ENCODE measurements around the gene LMAN2L. TPM values are rescaled to one million over a fixed set of nuclear protein-coding genes. Genes with fewer than 3 reads are reported as not detected.

Gene LMAN2L
- polyA plus RNA-seq, 1 experiment = 29.6 TPM

DNA sequence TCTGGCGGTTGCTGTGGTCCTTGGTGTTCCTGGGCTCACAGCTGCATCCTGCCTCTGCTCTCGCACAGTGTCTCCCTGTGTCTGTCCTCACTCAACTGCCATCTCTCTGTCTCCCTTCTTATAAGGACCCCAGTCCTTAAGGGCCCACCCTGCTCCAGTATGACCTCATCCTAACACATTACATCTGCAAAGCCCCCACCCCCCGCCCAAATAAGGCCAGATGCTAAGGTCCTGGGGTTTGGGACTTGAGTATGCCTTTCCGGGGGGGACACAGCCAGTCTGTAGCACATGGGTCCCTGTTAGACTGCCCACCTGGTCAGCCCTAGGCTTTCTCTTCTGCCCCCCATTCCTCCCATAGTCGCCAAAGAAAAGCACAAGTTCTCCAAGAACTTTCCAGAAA lies 56.6 kb downstream of the LMAN2L start:
- CTCF ChIA-PET = interaction anchor here (0.7 to 1.0 kb wide), 2 partner anchors 9 to 129 kb away, joined by 3 to 6 read pairs; no protein-coding TSS in a partner anchor
- H3K27me3 ChIP-seq (ENCODE audit: control insufficient read depth, insufficient read depth, low read length) = peaks cover 6% of the 10 kb centered on the region
- DNase-seq (ENCODE audit: low read depth) = no peak
- no peaks in the 10 kb centered on the region for H3K36me3 ChIP-seq (ENCODE audit: control insufficient read depth, insufficient read depth, low read length)
- POLR2A ChIA-PET = no interaction called here
- TF ChIP-seq, protein P1, sequence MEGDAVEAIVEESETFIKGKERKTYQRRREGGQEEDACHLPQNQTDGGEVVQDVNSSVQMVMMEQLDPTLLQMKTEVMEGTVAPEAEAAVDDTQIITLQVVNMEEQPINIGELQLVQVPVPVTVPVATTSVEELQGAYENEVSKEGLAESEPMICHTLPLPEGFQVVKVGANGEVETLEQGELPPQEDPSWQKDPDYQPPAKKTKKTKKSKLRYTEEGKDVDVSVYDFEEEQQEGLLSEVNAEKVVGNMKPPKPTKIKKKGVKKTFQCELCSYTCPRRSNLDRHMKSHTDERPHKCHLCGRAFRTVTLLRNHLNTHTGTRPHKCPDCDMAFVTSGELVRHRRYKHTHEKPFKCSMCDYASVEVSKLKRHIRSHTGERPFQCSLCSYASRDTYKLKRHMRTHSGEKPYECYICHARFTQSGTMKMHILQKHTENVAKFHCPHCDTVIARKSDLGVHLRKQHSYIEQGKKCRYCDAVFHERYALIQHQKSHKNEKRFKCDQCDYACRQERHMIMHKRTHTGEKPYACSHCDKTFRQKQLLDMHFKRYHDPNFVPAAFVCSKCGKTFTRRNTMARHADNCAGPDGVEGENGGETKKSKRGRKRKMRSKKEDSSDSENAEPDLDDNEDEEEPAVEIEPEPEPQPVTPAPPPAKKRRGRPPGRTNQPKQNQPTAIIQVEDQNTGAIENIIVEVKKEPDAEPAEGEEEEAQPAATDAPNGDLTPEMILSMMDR (IDR thresholded peaks at IDR 0.05; ENCODE audit: insufficient read depth, low read depth, low read length) = no peak
- no peak overlapping the region for H3K4me3 ChIP-seq (ENCODE audit: low read depth, low read length)

DNA sequence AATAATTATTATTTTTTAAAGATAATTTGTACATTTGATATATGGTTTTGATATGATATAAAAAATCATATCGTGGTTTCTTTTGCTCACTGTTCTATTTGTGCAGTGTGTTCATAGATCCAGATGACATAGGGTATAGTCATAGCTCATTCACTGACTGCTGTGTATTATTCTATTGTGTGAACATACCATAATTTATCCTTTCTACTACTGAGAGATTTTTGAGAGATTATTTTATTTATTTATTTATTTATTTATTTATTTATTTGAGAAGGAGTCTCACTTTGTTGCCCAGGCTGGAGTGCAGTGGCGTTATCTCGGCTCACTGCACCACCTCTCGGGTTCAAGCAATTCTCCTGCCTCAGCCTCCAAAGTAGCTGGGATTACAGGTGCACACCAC lies 58.3 kb downstream of the LMAN2L start:
- no peak for DNase-seq (ENCODE audit: low read depth)
- TF ChIP-seq, protein P1 (IDR thresholded peaks at IDR 0.05; ENCODE audit: insufficient read depth, low read depth, low read length) = no peak
- POLR2A ChIA-PET = no interaction called here
- Histone ChIP-seq H3K27me3 (ENCODE audit: control insufficient read depth, insufficient read depth, low read length) (peaks cover 6% of the 10 kb centered on the region), H3K36me3 (ENCODE audit: control insufficient read depth, insufficient read depth, low read length) (no peaks in the 10 kb centered on the region), H3K4me3 (ENCODE audit: low read depth, low read length) (no peak overlapping the region)
- CTCF ChIA-PET = no interaction called here

DNA sequence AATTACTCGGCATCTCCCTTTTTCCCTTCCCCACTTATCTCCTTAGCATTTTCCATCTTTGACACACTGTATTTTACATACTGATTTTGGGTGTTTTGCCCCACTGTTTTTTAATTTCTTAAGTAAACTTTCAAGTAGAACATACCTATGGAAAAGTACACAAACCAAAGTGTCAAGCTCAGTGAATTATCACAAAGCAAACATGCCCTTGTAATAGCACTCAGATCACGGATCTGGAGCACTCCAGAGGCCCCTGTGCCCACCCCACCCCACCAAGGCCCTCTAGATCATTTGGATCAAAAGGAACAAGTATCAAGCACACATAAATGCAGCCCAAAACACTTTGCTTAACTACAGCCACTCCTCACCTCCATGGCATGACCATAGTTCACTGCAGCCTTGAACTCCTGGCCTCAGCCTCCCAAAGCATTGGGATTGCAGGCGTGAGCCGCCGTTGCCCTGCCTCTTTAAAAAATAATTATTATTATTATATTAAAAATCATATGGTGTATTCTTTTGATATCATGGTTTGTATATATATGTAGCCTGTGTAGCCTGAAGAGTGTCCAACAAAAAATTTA lies 59.2 kb downstream of the LMAN2L start:
- peaks cover 6% of the 10 kb centered on the region for H3K27me3 ChIP-seq (ENCODE audit: control insufficient read depth, insufficient read depth, low read length)
- ChIA-PET POLR2A (no interaction called here), CTCF (interaction anchor here (0.6 kb wide), 1 partner anchor 195 kb away, joined by 3 read pairs; no protein-coding TSS in a partner anchor)
- no peak for DNase-seq (ENCODE audit: low read depth)
- no peaks in the 10 kb centered on the region for H3K36me3 ChIP-seq (ENCODE audit: control insufficient read depth, insufficient read depth, low read length)
- H3K4me3 ChIP-seq (ENCODE audit: low read depth, low read length) = no peak overlapping the region
- TF ChIP-seq, protein P1 (IDR thresholded peaks at IDR 0.05; ENCODE audit: insufficient read depth, low read depth, low read length) = no peak

DNA sequence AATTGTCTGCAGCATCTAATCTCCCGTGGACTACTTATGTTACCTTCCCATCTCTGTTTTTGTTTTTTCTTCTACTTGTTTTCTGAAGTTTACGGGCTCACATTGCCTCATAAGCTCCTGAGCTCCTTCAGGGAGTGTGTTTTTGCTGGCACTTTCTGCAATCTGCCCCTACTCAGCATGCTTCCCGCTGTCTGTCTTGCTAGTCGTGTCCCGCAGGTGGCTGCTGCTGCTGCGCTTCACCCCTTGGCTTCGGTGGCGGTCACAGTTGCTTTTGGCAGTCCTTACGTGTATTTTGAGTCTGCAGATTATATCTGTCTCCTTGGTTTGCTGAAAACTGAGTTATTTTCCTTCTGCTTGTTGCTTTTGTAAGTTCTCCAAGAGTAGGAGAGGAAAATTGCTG lies 60.0 kb downstream of the LMAN2L start:
- TF ChIP-seq, protein P1 (IDR thresholded peaks at IDR 0.05; ENCODE audit: insufficient read depth, low read depth, low read length) = no peak
- Histone ChIP-seq H3K27me3 (ENCODE audit: control insufficient read depth, insufficient read depth, low read length) (peaks cover 4% of the 10 kb centered on the region), H3K4me3 (ENCODE audit: low read depth, low read length) (no peak overlapping the region), H3K36me3 (ENCODE audit: control insufficient read depth, insufficient read depth, low read length) (no peaks in the 10 kb centered on the region)
- ChIA-PET CTCF (interaction anchor here (1.1 kb wide), 1 partner anchor 12 kb away, joined by 3 read pairs; no protein-coding TSS in a partner anchor), POLR2A (no interaction called here)
- no peak for DNase-seq (ENCODE audit: low read depth)

DNA sequence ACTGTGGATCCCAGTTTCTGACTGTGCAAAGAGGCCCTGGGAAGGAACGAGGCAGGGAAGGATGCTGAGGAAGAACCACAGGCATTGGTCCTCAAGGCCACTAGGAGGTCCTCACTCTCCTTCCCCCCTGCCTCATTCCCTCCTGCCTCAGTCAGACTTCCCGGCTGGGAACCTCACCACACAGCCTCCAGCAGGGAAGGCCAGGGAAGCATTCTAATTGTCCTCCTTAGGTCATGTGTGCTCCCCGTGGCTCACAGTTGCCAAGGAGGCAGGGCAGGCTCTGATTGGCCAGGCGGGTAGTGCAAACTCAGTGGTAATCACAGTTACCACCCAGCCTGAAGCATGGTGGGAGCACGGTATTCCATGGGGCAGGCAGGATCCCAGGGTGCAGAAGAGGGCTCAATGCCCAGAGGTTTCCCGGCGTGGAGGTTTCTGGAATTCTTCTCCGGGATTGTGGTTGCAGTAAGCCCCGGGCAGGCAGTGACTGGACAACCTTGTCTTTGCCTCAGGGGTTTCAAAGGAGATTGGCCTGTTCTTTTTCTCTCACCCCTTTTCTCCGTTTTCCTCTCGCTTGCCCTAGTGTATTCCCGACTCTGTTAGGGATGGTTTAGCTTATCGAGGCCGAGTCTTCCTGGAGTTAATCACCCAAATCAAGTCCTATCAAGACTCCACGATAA lies 70.2 kb downstream of the LMAN2L start:
- POLR2A ChIA-PET = no interaction called here
- H3K4me3 ChIP-seq (ENCODE audit: low read depth, low read length) = no peak overlapping the region
- CTCF ChIA-PET = no interaction called here
- TF ChIP-seq, protein P1 (IDR thresholded peaks at IDR 0.05; ENCODE audit: insufficient read depth, low read depth, low read length) = no peak
- DNase-seq (ENCODE audit: low read depth) = no peak
- H3K27me3 ChIP-seq (ENCODE audit: control insufficient read depth, insufficient read depth, low read length) = no peaks in the 10 kb centered on the region
- H3K36me3 ChIP-seq (ENCODE audit: control insufficient read depth, insufficient read depth, low read length) = no peaks in the 10 kb centered on the region

All from BJ (cell line).